SK-N-SH (cell line): Measurements from ENCODE around the gene MCTP2. TPM values are rescaled to one million over a fixed set of nuclear protein-coding genes. Genes with fewer than 3 reads are reported as not detected.

Experiments used
- CTCF ChIA-PET: fragments of 300-600, 350-600 bp; formaldehyde crosslinking; extraction: SDS; loops from one replicate; lab custom pipeline; 2021; lab: Yijun Ruan, JAX
- POLR2A ChIA-PET: fragments of 350-600 bp; sonication (Branson Sonifier 250); formaldehyde crosslinking; extraction: SDS; loops from one replicate; lab custom pipeline; 2020; ENCODE audit warnings: antibody characterized with exemption, inconsistent platforms; lab: Yijun Ruan, JAX
- DNase-seq: peaks from one replicate; pipeline ENCODE4 v3.0.0; 2012
- H2AFZ ChIP-seq: fragments of 200-600 bp; sonication (generic); 2 replicates; pipeline ENCODE4 v1.8.1; 2016; ENCODE audit warnings: antibody characterized with exemption, mild to moderate bottlenecking, low read depth
- H3F3A ChIP-seq: fragments of 200-600 bp; sonication (generic); replicated peaks from 2 replicates; pipeline ENCODE3; 2016; ENCODE audit warnings: antibody characterized with exemption, mild to moderate bottlenecking; ENCODE audit not compliant: insufficient read depth
- H3K27ac ChIP-seq, 2 experiments: fragments of 200-500 bp in 1 of 2; fragments of 200-600 bp in 1 of 2; sonication (Bioruptor generic) in 1 of 2; sonication (generic), shearing (Covaris generic) in 1 of 2; 2 replicates each; pipeline versions ENCODE4 v1.5.1 to v1.6.1; 2014 to 2016; ENCODE audit warnings: low read depth in 2 of 2, inconsistent platforms in 1 of 2, low read length in 1 of 2, mild to moderate bottlenecking in 1 of 2, mixed read lengths in 1 of 2
- H3K27me3 ChIP-seq: fragments of 200-600 bp; sonication (generic), shearing (Covaris generic); 2 replicates; pipeline ENCODE4 v1.6.1; 2016; ENCODE audit warnings: mixed run types; ENCODE audit not compliant: insufficient read depth
- H3K36me3 ChIP-seq, 2 experiments: fragments of 200-500 bp in 1 of 2; fragments of 200-600 bp in 1 of 2; sonication (Bioruptor generic) in 1 of 2; sonication (generic) in 1 of 2; replicated peaks in 1 of 2; 2 replicates each; pipeline versions ENCODE3 to v1.5.1; 2014 to 2016; ENCODE audit warnings: low read length in 1 of 2, mild to moderate bottlenecking in 1 of 2; ENCODE audit not compliant: insufficient read depth in 2 of 2, control insufficient read depth in 1 of 2
- H3K4me1 ChIP-seq, 2 experiments: fragments of 200-500 bp in 1 of 2; fragments of 200-600 bp in 1 of 2; sonication (Bioruptor generic) in 1 of 2; sonication (generic), shearing (Covaris generic) in 1 of 2; 2 replicates each; pipeline versions ENCODE4 v1.5.1 to v1.6.1; 2014 to 2016; ENCODE audit warnings: low read depth in 1 of 2, low read length in 1 of 2, mixed run types in 1 of 2; ENCODE audit not compliant: insufficient read depth in 2 of 2, control insufficient read depth in 1 of 2
- H3K4me2 ChIP-seq: fragments of 200-600 bp; sonication (generic), shearing (Covaris generic); 2 replicates; pipeline ENCODE4 v1.6.1; 2017; ENCODE audit warnings: mixed run types
- H3K4me3 ChIP-seq, 2 experiments: fragments of 200-500 bp in 1 of 2; fragments of 200-600 bp in 1 of 2; sonication (Bioruptor generic) in 1 of 2; sonication (generic), shearing (Covaris generic) in 1 of 2; 2 replicates each; pipeline versions ENCODE4 v1.5.1 to v1.8.1; 2014 to 2016; ENCODE audit warnings: low read depth in 2 of 2, inconsistent platforms in 1 of 2, low read length in 1 of 2, mild to moderate bottlenecking in 1 of 2, mixed read lengths in 1 of 2, moderate library complexity in 1 of 2
- H3K79me2 ChIP-seq: fragments of 200-600 bp; sonication (generic); 2 replicates; pipeline ENCODE4 v1.8.1; 2017; ENCODE audit warnings: mild to moderate bottlenecking; ENCODE audit not compliant: insufficient read depth
- H3K9ac ChIP-seq: fragments of 200-600 bp; sonication (generic); 2 replicates; pipeline ENCODE4 v1.6.1; 2017; ENCODE audit warnings: mixed run types
- H3K9me2 ChIP-seq: fragments of 200-600 bp; sonication (generic); 2 replicates; pipeline ENCODE4 v1.6.1; 2017; ENCODE audit warnings: mixed run types
- H3K9me3 ChIP-seq: fragments of 200-600 bp; sonication (generic); 2 replicates; pipeline ENCODE4 v1.6.1; 2017; ENCODE audit warnings: mixed run types, mild to moderate bottlenecking, moderate library complexity
- H4K20me1 ChIP-seq: fragments of 200-600 bp; sonication (generic); 2 replicates; pipeline ENCODE4 v1.6.1; 2017; ENCODE audit warnings: mild to moderate bottlenecking, mixed run types; ENCODE audit not compliant: insufficient read depth
- EP300 ChIP-seq, 2 experiments: IDR thresholded peaks; 2 replicates each; pipeline versions ENCODE4 v1.4.0 to v1.6.1; 2012; ENCODE audit warnings: borderline replicate concordance in 1 of 2, low read depth in 1 of 2, low read length in 1 of 2
- EZH2phosphoT487 ChIP-seq: fragments of 200-600 bp; sonication (generic); IDR thresholded peaks from 2 replicates; pipeline ENCODE4 v1.6.1; 2017; ENCODE audit warnings: low read depth, mixed run types, mild to moderate bottlenecking, antibody characterized with exemption, moderate library complexity, borderline replicate concordance
- FOSL2 ChIP-seq: IDR thresholded peaks from 2 replicates; pipeline ENCODE4 v1.4.0; 2012; ENCODE audit warnings: low read depth, mild to moderate bottlenecking, moderate library complexity, borderline replicate concordance
- FOXM1 ChIP-seq: IDR thresholded peaks from 2 replicates; pipeline ENCODE4 v1.4.0; 2012; ENCODE audit warnings: low read depth, mild to moderate bottlenecking
- IRF3 ChIP-seq: fragments of 150-350 bp; IDR thresholded peaks from 2 replicates; pipeline ENCODE4 v1.6.1; 2016; ENCODE audit warnings: mild to moderate bottlenecking, low read depth, low read length
- MEF2A ChIP-seq: IDR thresholded peaks from 2 replicates; pipeline ENCODE4 v1.4.0; 2012; ENCODE audit warnings: low read depth, borderline replicate concordance
- POLR2AphosphoS5 ChIP-seq: IDR thresholded peaks from 2 replicates; pipeline ENCODE4 v1.6.1; 2012; ENCODE audit warnings: low read depth, low read length
- RAD21 ChIP-seq: IDR thresholded peaks from 2 replicates; pipeline ENCODE4 v1.6.1; 2012; ENCODE audit warnings: mild to moderate bottlenecking, low read length
- RCOR1 ChIP-seq: fragments of 150-350 bp; IDR thresholded peaks from 2 replicates; pipeline ENCODE4 v1.6.1; 2017; ENCODE audit warnings: antibody characterized with exemption, low read length
- REST ChIP-seq: IDR thresholded peaks from 2 replicates; pipeline ENCODE4 v1.6.1; 2012; ENCODE audit warnings: mild to moderate bottlenecking, low read depth, low read length, moderate library complexity
- SIN3A ChIP-seq: IDR thresholded peaks from 2 replicates; pipeline ENCODE4 v1.6.1; 2012; ENCODE audit warnings: low read depth, mild to moderate bottlenecking, low read length, moderate library complexity, borderline replicate concordance
- SMC3 ChIP-seq: IDR thresholded peaks from 2 replicates; pipeline ENCODE4 v1.6.1; 2012; ENCODE audit warnings: low read depth, low read length, improper control_type of control experiment
- USF1 ChIP-seq: IDR thresholded peaks from 2 replicates; pipeline ENCODE4 v1.4.0; 2012; ENCODE audit warnings: low read depth, borderline replicate concordance
- USF2 ChIP-seq: fragments of 150-350 bp; IDR thresholded peaks from 2 replicates; pipeline ENCODE4 v1.6.1; 2017; ENCODE audit warnings: antibody characterized with exemption, low read length, low read depth, borderline replicate concordance
- WGBS: methylation state at CpG from one replicate; pipeline ENCODE4 v1.1.6; 2017; ENCODE audit warnings: low lambda C conversion rate; 5-methylcytosine and 5-hydroxymethylcytosine counted together
- polyA plus RNA-seq, 3 experiments: library from polyadenylated mRNA; depleted of rRNA; stranded (reverse); fragments of >200 nt; gene quantifications; 2 replicates each; pipeline ENCODE4 v1.2.3, GENCODE V29; 2012

MCTP2 gene
- polyA plus RNA-seq, 1 of the 3 experiments (the other 2 are of a cell fraction): 0.26 TPM

- no peak overlapping the region for H3K4me2 ChIP-seq
- no peaks in the 10 kb centered on the region for H3K9me2 ChIP-seq
- H3K9ac ChIP-seq: no peak overlapping the region
- H3K4me1 ChIP-seq: no peaks in the 10 kb centered on the region
- ChIA-PET POLR2A (no interaction called here), CTCF (no interaction called here)
- DNase-seq: no peak
- H3K79me2 ChIP-seq: no peaks in the 10 kb centered on the region
- H3K9me3 ChIP-seq: no peaks in the 10 kb centered on the region
- H3K27me3 ChIP-seq: no peaks in the 10 kb centered on the region
- 53% methylated on average over 11 of the region's 11 CpGs for WGBS
- no peaks in the 10 kb centered on the region for H4K20me1 ChIP-seq
- TF ChIP-seq USF1: no peak
- no peak overlapping the region for H2AFZ ChIP-seq
- H3K27ac ChIP-seq: no peak overlapping the region
- no peaks in the 10 kb centered on the region for H3K36me3 ChIP-seq
- no peak overlapping the region for H3K4me3 ChIP-seq
- no peaks in the 10 kb centered on the region for H3F3A ChIP-seq
Observed at GRCh38 chr15:94206463-94207167, 24.7 kb upstream of the MCTP2 start.

GRCh38 chr15:94212291-94212690, 19.1 kb upstream of the MCTP2 start:
- H3K27ac ChIP-seq: no peak overlapping the region
- POLR2A ChIA-PET: no interaction called here

More at GRCh38 chr15:94212291-94212690, 19.1 kb upstream of the MCTP2 start:
- Histone ChIP-seq H3K79me2 (no peaks in the 10 kb centered on the region), H3K9ac (no peak overlapping the region), H3K36me3 (no peaks in the 10 kb centered on the region), H2AFZ (no peak overlapping the region), H3F3A (no peaks in the 10 kb centered on the region), H3K4me3 (no peak overlapping the region), H3K27me3 (no peaks in the 10 kb centered on the region), H3K9me3 (no peaks in the 10 kb centered on the region), H3K4me1 (no peaks in the 10 kb centered on the region), H4K20me1 (no peaks in the 10 kb centered on the region), H3K4me2 (no peak overlapping the region), H3K9me2 (no peaks in the 10 kb centered on the region)
- TF ChIP-seq RAD21 (no peak), REST (no peak), USF2 (no peak), IRF3 (no peak), MEF2A (no peak), FOSL2 (no peak), EP300 (IDR thresholded peaks at IDR 0.05; ENCODE audit: borderline replicate concordance in 1 of 2, low read depth in 1 of 2, low read length in 1 of 2) (no peak), EZH2phosphoT487 (no peak), SIN3A (no peak), RCOR1 (no peak), POLR2AphosphoS5 (no peak), FOXM1 (no peak), SMC3 (no peak), USF1 (no peak)
- DNase-seq: no peak
- CTCF ChIA-PET: no interaction called here
- WGBS: 16% methylated on average over 5 of the region's 5 CpGs
